ENCODE data around the gene GJD3.

DNA sequence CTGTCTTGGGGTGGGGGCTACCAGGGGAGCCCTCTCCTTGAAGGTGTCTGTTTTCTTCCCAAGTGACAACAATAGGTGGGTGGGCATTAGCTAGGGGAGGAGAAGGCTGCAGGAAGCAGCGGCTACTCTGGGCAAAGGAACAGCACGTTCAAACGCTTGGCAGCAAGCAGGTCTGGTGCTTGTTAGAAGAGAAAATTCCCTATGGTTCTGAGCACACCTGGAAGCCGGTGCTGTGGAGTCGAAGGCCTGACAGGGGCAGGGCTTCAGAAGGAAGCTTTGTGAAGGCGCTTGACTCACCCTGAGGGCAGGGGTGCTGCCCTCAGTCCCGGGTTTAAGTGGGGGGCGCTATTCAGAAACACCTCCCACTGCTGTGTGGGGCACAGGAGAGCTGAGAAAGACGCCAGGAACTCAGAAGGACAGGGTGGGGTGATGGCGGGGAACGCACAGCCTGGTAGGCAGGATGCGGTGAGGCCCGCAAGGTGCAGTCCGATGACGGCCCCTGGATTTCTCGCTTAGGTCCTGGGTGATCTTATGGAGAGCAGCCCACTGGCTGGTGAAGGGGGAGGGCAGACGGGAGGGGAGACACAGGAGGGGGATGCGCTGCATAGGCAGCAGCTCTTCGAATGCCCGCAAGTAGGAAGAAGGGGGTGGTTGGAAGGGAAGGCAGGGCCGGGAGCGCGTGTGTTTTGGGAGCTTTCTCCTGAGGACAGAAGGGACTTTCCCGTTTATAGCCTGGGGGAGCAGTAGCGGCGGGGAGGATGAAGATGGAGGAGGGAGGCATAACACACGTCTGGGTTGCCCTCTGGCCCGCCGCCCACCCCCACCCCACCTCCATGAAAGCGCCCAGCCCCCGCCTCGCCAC is 3.2 kb downstream of the GJD3 start:
- no peak for TF ChIP-seq EZH2 (IDR thresholded peaks at IDR 0.05; ENCODE audit: borderline replicate concordance, insufficient read depth, low read depth, low read length, poor library complexity, severe bottlenecking)
- no peak for TF ChIP-seq CTCF (IDR thresholded peaks at IDR 0.05)

Data from B cell (primary cell).